DND-41 (cell line): Measurements from ENCODE around the gene TMEM163.

Source experiments
- CTCF ChIP-seq: IDR thresholded peaks from 2 replicates; pipeline ENCODE4 v1.5.1; 2012; ENCODE audit warnings: borderline replicate concordance, low read length, moderate library complexity, mild to moderate bottlenecking; ENCODE audit not compliant: poor library complexity, severe bottlenecking; ENCODE audit errors: extremely low read depth
- EZH2 ChIP-seq: IDR thresholded peaks from 3 replicates; pipeline ENCODE4 v1.6.1; 2012; ENCODE audit warnings: borderline replicate concordance, low read depth, mild to moderate bottlenecking, moderate library complexity, low read length, inconsistent platforms; ENCODE audit not compliant: severe bottlenecking

- TF ChIP-seq CTCF (no peak), EZH2 (no peak)
Observed at GRCh38 chr2:134458473-134458853, 260.3 kb downstream of the TMEM163 start.
